Vagina (tissue), 2 donors: ENCODE measurements around the gene MAGI3.
"Not testable (repeated sequence)": the region's sequence is repeated elsewhere in the genome, so short reads cannot be mapped to it uniquely, and the experiment has no call there.

Experiments used
- CTCF ChIP-seq, 3 experiments: fragments of 450-650 bp in 2 of 3; fragments of 200-600 bp in 1 of 3; sonication (generic) in 1 of 3; IDR thresholded peaks; one replicate each; pipeline ENCODE4 v1.5.1; 2017 to 2019; ENCODE audit warnings: antibody characterized with exemption in 3 of 3, mild to moderate bottlenecking in 2 of 3, moderate library complexity in 2 of 3
- POLR2A ChIP-seq, 2 donors: fragments of 450-650 bp; IDR thresholded peaks; one replicate each; pipeline ENCODE4 v1.6.1; 2017; ENCODE audit warnings: antibody characterized with exemption in 2 of 2, mild to moderate bottlenecking in 2 of 2, moderate library complexity in 2 of 2

GRCh38 chr1:113718621-113719020 is 328.3 kb downstream of the MAGI3 start:
- not testable (repeated sequence) for TF ChIP-seq POLR2A, CTCF (IDR thresholded peaks at IDR 0.05)
